Raji (cell line): ENCODE data around the gene LRP1B.

Experiments used
- POLR2A ChIP-seq: IDR thresholded peaks from 2 replicates; pipeline ENCODE4 v1.6.1; 2011; ENCODE audit warnings: low read depth, low read length, control low read depth; ENCODE audit not compliant: insufficient read depth

The LRP1B gene

DNA sequence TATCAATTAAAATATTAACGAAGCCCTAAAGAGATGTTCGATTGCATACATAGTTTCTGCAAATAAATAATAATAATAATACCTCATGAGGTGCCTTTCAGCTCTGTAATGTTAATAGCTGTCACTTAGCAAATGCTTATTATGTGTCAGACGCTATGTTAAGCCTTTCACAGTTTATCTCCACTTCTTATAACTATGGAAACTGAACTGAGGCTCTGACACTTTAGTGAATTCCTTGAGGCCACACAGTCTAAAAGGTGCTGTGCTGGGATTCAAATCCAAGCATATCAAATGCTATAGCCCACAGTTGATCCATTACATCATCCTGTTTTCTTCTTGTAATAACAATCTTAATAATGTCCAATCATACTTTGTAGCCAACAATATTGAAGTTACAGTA, 1779.1 kb downstream of the LRP1B start:
- TF ChIP-seq POLR2A: no peak

DNA sequence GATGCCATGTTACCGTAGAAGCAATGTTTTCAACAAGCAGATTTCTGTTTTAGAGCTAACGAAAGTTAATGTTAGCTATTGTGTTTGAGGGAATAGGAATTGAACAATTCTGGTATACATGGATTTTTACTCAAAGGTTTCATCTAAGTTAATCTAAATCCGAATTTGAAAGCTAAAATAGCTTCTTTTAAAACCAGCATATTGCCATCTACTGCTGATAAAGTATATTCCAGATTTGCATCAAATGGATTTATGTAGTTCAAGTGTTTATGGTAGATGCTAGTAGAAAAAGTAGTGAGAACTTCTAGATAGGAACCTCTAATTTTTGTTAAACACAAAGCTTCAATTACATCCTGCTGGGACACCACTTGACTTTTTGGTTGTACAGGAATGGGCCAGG, 1781.1 kb downstream of the LRP1B start:
- no peak for TF ChIP-seq POLR2A

DNA sequence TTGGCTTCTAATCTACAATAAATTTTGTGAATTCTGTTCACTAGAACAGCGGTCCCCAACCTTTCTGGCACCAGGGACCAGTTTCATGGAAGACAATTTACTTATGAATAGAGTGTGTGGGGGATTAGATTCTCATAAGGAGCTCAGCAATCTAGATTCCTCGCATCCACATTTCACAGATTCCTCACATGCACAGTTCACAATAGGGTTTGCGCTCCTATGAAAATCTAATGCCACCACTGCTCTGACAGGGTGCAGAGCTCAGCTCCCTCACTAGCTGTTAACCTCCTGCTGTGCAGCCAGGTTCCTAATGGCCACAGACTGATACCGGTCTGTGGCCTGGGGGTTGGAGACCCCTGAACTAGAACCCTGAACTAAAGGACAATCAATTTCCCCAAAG, 1782.0 kb downstream of the LRP1B start:
- TF ChIP-seq POLR2A: no peak

DNA sequence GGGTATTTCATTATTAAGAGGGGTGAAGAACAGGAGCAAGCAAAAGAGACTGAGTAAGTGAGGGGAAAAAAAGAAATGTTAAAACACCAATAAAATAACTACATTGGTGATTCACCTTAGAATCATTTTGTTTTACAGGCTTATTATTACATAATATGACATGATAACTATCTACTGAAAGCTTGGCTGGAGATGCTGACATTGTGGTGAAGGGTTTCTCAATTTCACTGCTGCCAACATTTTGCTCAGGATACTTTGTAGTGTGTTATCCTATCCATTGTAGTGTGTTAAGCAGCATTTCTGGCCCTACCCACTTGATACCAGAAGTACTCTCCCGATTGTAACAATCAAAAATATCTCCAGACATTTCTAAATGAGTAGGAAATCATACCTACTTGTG, 1786.0 kb downstream of the LRP1B start:
- TF ChIP-seq POLR2A: no peak

GRCh38 chr2:140338795-140339194, 1792.0 kb downstream of the LRP1B start:
- TF ChIP-seq POLR2A: no peak

DNA sequence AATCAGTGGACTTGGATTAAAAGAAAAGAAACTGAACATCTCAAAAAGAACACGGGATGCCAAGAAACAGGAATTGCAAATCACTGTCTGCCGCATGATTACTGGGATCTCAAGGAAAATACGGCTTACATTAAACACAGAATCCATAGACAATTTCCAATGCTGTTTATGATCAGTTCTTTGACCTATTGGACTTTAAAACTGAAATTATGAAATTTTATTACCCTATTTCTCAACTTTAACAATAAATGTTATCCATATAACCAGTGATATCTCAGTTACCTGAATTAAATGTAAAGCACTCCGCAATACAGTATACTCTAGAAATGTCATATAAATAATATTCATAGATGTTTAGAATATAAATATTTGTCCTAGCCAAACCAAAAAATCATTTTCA, 1793.8 kb downstream of the LRP1B start:
- no peak for TF ChIP-seq POLR2A

- no peak for TF ChIP-seq POLR2A
These were observed 1814.5 kb downstream of the LRP1B start for GRCh38 chr2:140316345-140316744.

GRCh38 chr2:140311905-140312304, 1818.9 kb downstream of the LRP1B start:
- no peak for TF ChIP-seq POLR2A

DNA sequence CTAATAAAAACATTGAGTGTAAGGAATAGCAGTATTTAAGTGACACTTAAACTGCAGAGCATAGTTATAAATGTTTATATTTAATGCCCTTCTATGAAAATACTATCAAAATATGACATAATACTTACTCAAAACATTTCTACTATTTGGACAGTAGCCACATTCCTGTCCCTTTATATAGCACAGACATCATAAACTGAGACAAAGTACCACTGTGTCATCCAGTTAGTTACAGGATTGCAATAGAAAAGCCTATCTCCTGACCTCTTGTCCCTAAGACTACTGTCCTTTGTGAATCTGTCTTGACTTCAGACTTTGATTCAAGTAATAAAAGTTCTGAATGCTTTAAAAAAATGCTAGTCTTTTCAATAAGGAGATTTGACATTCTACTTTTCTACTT, 1822.1 kb downstream of the LRP1B start:
- no peak for TF ChIP-seq POLR2A

DNA sequence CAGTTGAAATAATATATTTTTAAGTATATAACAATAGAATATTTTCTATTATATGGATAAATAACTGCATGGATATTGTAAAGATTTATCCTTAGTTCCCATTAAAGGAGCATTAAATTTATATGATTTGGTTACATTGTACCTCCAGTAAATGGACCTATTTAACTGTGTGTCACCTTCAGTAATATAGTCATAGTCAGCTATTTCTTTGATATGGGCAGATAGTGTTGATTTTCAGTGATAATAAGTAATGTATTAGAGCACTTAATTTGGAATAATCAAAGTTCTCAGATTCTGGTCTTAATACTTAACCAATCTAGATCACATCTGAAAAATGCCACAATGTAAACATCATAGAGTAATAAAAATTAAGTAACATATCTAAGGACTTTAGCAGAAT, 1823.3 kb downstream of the LRP1B start:
- TF ChIP-seq POLR2A: no peak

GRCh38 chr2:140295767-140296166, 1835.0 kb downstream of the LRP1B start:
- no peak for TF ChIP-seq POLR2A

DNA sequence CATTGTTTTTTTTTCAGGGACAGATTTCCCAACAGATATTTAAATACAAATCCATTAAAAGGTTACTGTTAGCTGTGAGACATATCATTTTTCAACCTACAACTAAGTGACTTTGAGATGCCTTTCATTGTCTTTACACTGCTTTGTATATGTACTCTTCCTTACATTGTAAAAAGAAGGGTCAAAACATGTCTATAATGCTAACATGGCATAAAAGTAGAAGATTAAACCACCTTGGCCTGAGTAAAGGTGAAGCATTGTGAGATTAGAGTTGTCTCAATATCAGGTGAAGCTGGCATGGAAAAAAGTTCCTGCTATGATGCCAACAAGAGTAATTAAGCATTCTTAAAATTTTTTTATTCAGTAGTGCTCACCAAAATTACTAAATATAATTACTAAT, 1842.1 kb downstream of the LRP1B start:
- TF ChIP-seq POLR2A: no peak

GRCh38 chr2:140288213-140288612, 1842.6 kb downstream of the LRP1B start:
- no peak for TF ChIP-seq POLR2A

- no peak for TF ChIP-seq POLR2A
These were observed 1844.4 kb downstream of the LRP1B start for GRCh38 chr2:140286377-140286776.

- no peak for TF ChIP-seq POLR2A
These were observed 1854.2 kb downstream of the LRP1B start for GRCh38 chr2:140276661-140277060.

DNA sequence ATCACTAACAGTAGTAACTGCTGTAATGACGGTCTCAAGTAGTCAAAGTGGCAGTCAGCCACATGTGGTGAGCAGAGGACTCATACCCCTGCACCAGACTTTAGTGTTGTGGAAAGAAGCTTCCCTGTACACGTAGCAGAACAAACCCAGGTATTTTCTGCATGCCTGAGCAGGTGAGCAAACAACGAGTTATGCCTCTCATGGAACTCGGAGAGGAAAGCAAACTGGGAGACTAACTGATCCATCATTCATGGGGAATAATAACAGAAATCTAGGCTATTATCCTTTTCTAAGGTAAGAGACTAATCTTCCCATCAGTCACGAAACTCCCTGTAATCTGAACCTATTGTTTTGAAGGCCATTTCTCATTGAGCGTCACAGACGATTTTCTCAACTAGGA, 1855.4 kb downstream of the LRP1B start:
- TF ChIP-seq POLR2A: no peak

DNA sequence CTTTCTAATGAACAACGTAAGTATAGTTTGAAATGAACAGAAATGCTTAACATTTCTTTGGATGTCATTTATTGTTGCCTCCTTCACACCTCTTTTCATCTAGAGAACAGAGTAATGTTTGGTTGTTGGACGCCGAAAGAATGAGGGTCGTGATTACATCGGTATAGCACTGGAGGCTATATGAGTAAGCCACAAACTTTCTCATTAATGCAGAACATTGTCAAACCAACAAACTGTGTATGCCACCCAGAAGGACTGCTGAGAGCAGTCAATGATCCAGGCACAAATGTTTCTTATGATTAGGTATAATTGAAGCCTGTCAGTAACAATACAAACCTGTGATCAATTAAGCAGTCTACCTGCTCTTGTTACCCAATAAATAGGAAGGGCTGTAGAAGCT, 1855.9 kb downstream of the LRP1B start:
- no peak for TF ChIP-seq POLR2A

DNA sequence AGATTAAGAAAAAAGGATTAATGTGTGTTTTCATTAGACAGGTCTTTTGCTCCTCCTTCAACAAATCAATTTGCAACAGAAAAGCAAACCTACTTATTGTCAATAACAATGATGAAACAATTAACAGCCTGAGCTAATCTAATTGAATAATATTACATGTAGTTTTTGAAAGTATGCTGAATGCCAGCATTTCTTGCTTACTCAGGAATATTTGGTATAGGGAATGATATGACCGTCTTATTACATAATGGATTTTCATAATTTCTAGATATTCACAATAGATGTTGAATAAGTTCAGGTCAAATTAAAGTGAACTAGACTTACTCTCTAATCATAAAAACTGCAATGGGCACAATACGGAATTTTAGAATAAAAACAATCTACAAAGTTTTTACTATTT, 1856.9 kb downstream of the LRP1B start:
- TF ChIP-seq POLR2A: no peak
